OCI-LY1 (cell line): ENCODE data around the gene FAM72D.
"Not testable (repeated sequence)": the region's sequence is repeated elsewhere in the genome, so short reads cannot be mapped to it uniquely, and the experiment has no call there.

ENCODE experiments used
- H2AFZ ChIP-seq: fragments of 200-600 bp; sonication (generic), shearing (Covaris generic); 2 replicates; pipeline ENCODE4 v1.6.0; 2014; ENCODE audit warnings: antibody characterized with exemption, mild to moderate bottlenecking, low read length
- H3F3A ChIP-seq: fragments of 200-600 bp; sonication (generic), shearing (Covaris generic); 2 replicates; pipeline ENCODE4 v1.6.0; 2014; ENCODE audit warnings: mild to moderate bottlenecking, antibody characterized with exemption, low read length, moderate library complexity; ENCODE audit not compliant: insufficient read depth
- H3K27ac ChIP-seq: fragments of 200-600 bp; sonication (generic); 2 replicates; pipeline ENCODE4 v1.5.1; 2014; ENCODE audit warnings: low read length, mixed run types, mild to moderate bottlenecking, low read depth; ENCODE audit not compliant: poor library complexity, severe bottlenecking
- H3K27me3 ChIP-seq: fragments of 200-600 bp; sonication (generic); 2 replicates; pipeline ENCODE4 v1.6.0; 2014; ENCODE audit warnings: antibody characterized with exemption, mild to moderate bottlenecking, low read length, moderate library complexity; ENCODE audit not compliant: insufficient read depth
- H3K36me3 ChIP-seq: fragments of 200-600 bp; sonication (generic); 2 replicates; pipeline ENCODE4 v1.6.1; 2014; ENCODE audit warnings: mild to moderate bottlenecking, antibody characterized with exemption, low read length, moderate library complexity, mixed read lengths; ENCODE audit not compliant: insufficient read depth
- H3K4me1 ChIP-seq: fragments of 200-600 bp; sonication (generic); 2 replicates; pipeline ENCODE4 v1.5.1; 2014; ENCODE audit warnings: mild to moderate bottlenecking, low read length, moderate library complexity; ENCODE audit not compliant: insufficient read depth, severe bottlenecking
- H3K4me2 ChIP-seq: fragments of 200-600 bp; sonication (generic), shearing (Covaris generic); 2 replicates; pipeline ENCODE4 v1.6.1; 2014; ENCODE audit warnings: low read length
- H3K4me3 ChIP-seq: fragments of 200-600 bp; sonication (generic); 2 replicates; pipeline ENCODE4 v1.5.1; 2014; ENCODE audit warnings: low read length, low read depth, mild to moderate bottlenecking, mixed read lengths; ENCODE audit not compliant: poor library complexity, severe bottlenecking
- H3K79me2 ChIP-seq: fragments of 200-600 bp; shearing (Covaris generic); 2 replicates; pipeline ENCODE4 v1.6.1; 2016; ENCODE audit warnings: mixed run types, low read length, mixed read lengths; ENCODE audit not compliant: insufficient read depth
- H3K9ac ChIP-seq: fragments of 200-600 bp; sonication (generic), shearing (Covaris generic); 2 replicates; pipeline ENCODE4 v1.6.1; 2014; ENCODE audit warnings: mild to moderate bottlenecking, low read length, mixed read lengths
- H3K9me2 ChIP-seq: fragments of 200-600 bp; sonication (generic), shearing (Covaris generic); 2 replicates; pipeline ENCODE4 v1.6.1; 2014; ENCODE audit warnings: low read depth, mild to moderate bottlenecking, low read length, mixed read lengths
- H3K9me3 ChIP-seq: fragments of 200-600 bp; shearing (Covaris generic); 2 replicates; pipeline ENCODE4 v1.6.1; 2014; ENCODE audit warnings: low read length, mixed read lengths
- H4K20me1 ChIP-seq: fragments of 200-600 bp; sonication (generic), shearing (Covaris generic); 2 replicates; pipeline ENCODE4 v1.6.0; 2016; ENCODE audit warnings: mild to moderate bottlenecking, low read length; ENCODE audit not compliant: insufficient read depth

The FAM72D gene

DNA sequence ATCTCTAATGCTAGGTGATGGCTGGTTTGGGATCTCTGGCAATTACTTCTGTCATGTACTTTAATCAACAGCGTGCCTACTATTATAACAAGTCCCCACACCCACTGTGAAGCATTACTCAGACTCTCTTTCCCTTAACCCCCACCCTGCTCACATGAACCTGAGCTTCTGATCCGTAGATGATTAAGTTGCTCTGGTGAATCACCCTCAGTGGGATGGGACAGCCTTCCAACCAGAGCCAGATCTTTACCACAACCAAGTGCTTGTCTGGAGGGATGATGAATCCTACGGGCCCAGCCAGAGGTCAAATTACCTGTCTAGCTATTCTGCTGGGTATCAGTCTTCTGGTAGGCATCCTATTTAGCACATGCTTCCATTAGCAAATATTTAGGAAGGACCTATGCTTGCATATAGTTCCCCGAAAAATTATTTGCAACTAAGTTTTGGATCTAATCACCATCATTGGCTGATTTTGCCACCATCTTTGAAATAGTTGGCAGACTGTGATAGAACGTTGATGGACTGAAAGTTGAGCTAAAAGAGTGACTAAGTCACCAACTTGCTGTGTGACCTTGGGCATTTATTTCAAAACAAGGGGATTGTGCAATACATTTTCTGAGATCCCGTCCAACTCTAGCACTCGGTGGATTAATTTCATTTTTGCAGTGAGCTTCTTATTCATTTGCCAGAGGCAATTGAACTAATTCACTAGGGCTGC is 26.7 kb downstream of the FAM72D start:
- H3K4me1 ChIP-seq, H3K4me3 ChIP-seq, H3K4me2 ChIP-seq, H3K9ac ChIP-seq, H2AFZ ChIP-seq, H3K27ac ChIP-seq, H3K9me3 ChIP-seq, H4K20me1 ChIP-seq, H3K27me3 ChIP-seq, H3K36me3 ChIP-seq, H3F3A ChIP-seq, H3K9me2 ChIP-seq, H3K79me2 ChIP-seq: not testable (repeated sequence)

DNA sequence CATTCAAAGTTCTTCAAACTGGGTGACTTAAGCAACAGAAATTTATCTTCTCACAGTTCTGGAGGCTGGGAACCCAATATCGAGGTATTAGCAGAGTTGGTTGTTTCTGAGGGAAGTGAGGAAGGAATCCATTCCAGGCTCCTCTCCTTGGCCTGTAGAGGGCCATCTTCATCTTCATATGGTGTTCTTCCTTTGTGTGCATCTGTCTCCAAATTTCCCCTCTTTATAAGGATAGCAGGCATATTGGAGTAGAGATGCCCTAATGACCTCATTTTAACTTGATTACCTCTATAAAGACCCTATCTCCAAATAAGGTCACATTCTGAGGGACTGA is 27.3 kb downstream of the FAM72D start:
- H3F3A ChIP-seq, H2AFZ ChIP-seq, H3K4me1 ChIP-seq, H4K20me1 ChIP-seq, H3K27ac ChIP-seq, H3K9me2 ChIP-seq, H3K27me3 ChIP-seq, H3K4me2 ChIP-seq, H3K9me3 ChIP-seq, H3K36me3 ChIP-seq, H3K4me3 ChIP-seq, H3K79me2 ChIP-seq, H3K9ac ChIP-seq: not testable (repeated sequence)

DNA sequence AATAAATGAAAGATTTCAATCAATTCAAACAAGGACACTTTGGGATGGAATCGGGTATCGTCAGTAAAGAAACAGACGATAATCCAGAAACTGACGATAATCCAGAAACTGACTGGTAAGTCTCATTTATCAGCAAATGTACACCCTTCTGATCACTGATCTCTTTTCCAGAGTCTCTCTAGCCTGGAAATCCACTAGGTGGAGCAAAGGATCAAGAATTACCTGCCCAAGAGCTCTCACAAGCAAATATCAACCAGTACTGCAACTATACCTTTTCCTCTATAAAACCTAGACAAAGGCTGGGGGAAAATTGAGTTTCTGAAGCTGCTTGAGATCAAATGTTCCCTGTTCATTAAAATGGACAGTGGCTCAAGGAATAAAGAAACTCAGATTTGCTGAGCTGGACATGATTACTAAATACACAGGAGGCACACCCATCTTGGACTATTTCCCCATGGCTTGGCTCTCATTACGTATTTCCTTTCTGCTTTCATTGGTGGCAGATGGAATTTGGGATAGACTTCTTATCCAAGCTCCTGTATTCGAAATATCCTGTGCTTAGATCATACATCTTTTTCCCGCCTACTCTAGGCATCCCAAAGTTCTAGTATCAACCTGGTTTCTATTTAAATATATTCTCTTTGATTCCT is 28.3 kb downstream of the FAM72D start:
- H3K9me2 ChIP-seq, H3K27ac ChIP-seq, H2AFZ ChIP-seq, H3K4me2 ChIP-seq, H3K9me3 ChIP-seq, H3K9ac ChIP-seq, H3K79me2 ChIP-seq, H3F3A ChIP-seq, H3K4me3 ChIP-seq, H3K27me3 ChIP-seq, H4K20me1 ChIP-seq, H3K36me3 ChIP-seq, H3K4me1 ChIP-seq: not testable (repeated sequence)

DNA sequence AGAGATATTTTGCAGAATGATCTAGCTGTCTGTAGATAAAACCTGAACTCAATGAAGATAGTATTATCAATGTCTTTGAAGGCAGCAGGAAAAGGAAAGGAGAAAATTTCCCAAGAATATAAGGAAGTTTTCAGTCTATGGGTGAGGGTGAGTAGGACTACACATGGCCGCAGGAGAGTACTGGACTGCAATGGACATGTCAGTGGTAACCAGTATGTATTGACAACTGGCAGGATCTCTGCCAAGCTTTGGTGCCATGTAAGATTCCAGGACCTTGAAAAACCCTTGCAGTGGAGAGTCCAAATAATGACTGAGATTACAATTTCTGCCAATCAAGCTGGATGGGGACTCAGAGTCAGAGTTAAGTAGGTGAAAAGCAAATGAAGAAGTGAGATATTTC is 29.3 kb downstream of the FAM72D start:
- not testable (repeated sequence) for H3K9me2 ChIP-seq, H2AFZ ChIP-seq, H3K27me3 ChIP-seq, H3F3A ChIP-seq, H3K27ac ChIP-seq, H3K36me3 ChIP-seq, H4K20me1 ChIP-seq, H3K4me3 ChIP-seq, H3K9ac ChIP-seq, H3K4me1 ChIP-seq, H3K9me3 ChIP-seq, H3K79me2 ChIP-seq, H3K4me2 ChIP-seq

- not testable (repeated sequence) for H3F3A ChIP-seq
Observed at GRCh38 chr1:145127144-145127543, 31.4 kb downstream of the FAM72D start.

DNA sequence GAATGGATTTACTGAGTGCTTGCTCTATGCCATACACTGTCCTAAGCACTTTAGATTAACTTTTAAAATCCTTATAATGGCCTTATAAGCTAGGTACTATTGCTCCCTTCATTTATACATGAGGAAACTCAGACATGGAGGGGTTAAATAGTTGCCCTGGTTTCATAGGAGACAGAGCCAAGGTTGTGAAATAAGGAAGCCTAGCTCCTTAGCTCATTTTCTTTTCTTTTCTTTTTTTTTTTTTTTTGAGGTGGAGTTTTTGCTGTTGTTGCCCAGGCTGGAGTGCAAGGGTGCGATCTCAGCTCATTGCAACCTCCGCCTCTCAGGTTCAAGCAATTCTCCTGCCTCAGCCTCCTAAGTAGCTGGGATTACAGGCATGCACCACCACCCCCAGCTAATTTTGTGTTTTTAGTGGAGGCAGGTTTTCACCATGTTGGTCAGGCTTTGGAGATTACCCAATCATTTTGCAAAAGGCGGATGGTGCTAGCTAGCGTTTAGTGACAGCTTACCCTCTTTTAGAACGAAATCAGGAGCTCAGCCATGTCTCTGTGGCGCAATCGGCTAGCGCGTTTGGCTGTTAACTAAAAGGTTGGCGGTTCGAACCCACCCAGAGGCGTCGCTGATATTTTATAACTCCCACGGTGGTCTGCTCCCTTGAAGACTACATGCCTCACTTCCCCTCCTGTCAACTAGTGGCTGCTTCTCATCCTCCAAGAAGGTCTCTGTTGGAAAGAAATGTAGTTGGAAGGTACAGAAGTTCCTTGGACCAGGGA is 33.1 kb downstream of the FAM72D start:
- H3K27ac ChIP-seq, H3K4me1 ChIP-seq, H3K9ac ChIP-seq, H3K9me3 ChIP-seq, H4K20me1 ChIP-seq, H3K27me3 ChIP-seq, H3K9me2 ChIP-seq, H3F3A ChIP-seq, H3K79me2 ChIP-seq, H3K4me2 ChIP-seq, H3K36me3 ChIP-seq, H3K4me3 ChIP-seq, H2AFZ ChIP-seq: not testable (repeated sequence)

More at GRCh38 chr1:145127144-145127543, 31.4 kb downstream of the FAM72D start:
- not testable (repeated sequence) for H3K9ac ChIP-seq, H2AFZ ChIP-seq, H4K20me1 ChIP-seq, H3K4me1 ChIP-seq, H3K27me3 ChIP-seq, H3K9me3 ChIP-seq, H3K79me2 ChIP-seq, H3K36me3 ChIP-seq, H3K27ac ChIP-seq, H3K4me2 ChIP-seq, H3K9me2 ChIP-seq, H3K4me3 ChIP-seq

DNA sequence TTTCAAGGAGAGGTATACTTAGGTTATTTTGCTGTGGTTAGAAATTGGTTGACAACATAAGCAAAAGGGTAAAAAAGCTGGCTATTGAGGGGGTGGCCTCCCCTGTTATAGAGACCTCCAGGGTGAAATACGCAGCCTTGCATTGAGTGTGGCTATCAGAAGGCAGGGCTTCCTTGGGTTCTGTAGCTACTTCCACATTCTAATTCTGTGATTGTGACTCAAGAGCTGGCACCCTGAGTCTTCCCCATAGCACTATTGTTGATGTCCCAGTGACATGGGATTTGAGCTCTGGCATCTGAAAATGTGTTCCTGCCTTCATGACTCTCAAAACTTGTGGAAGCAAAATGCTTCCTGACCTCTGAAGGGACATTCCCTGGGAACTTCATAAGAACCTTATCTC is 38.7 kb downstream of the FAM72D start:
- H3K9ac ChIP-seq, H3F3A ChIP-seq, H3K79me2 ChIP-seq, H3K27ac ChIP-seq, H3K9me3 ChIP-seq, H3K4me3 ChIP-seq, H4K20me1 ChIP-seq, H3K4me1 ChIP-seq, H3K4me2 ChIP-seq, H3K9me2 ChIP-seq, H3K36me3 ChIP-seq, H3K27me3 ChIP-seq, H2AFZ ChIP-seq: not testable (repeated sequence)
